ENCODE results near the gene ADARB2. TPM values are rescaled to one million over a fixed set of nuclear protein-coding genes. Genes with fewer than 3 reads are reported as not detected.
"Not testable (repeated sequence)": the region's sequence is repeated elsewhere in the genome, so short reads cannot be mapped to it uniquely, and the experiment has no call there.

Gene ADARB2
- polyA plus RNA-seq, 1 of the 3 experiments (the other 2 are of a cell fraction): not detected

GRCh38 chr10:1343176-1343575 lies 394.1 kb downstream of the ADARB2 start (continued):
- TF ChIP-seq, protein P1, sequence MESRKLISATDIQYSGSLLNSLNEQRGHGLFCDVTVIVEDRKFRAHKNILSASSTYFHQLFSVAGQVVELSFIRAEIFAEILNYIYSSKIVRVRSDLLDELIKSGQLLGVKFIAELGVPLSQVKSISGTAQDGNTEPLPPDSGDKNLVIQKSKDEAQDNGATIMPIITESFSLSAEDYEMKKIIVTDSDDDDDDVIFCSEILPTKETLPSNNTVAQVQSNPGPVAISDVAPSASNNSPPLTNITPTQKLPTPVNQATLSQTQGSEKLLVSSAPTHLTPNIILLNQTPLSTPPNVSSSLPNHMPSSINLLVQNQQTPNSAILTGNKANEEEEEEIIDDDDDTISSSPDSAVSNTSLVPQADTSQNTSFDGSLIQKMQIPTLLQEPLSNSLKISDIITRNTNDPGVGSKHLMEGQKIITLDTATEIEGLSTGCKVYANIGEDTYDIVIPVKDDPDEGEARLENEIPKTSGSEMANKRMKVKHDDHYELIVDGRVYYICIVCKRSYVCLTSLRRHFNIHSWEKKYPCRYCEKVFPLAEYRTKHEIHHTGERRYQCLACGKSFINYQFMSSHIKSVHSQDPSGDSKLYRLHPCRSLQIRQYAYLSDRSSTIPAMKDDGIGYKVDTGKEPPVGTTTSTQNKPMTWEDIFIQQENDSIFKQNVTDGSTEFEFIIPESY (IDR thresholded peaks at IDR 0.05; ENCODE audit: borderline replicate concordance, low read depth): no peak
- TF ChIP-seq GABPA (IDR thresholded peaks at IDR 0.05; ENCODE audit: low read depth) (no peak), MXI1 (IDR thresholded peaks at IDR 0.05; ENCODE audit: low read depth, low read length) (no peak), FOXJ3 (CRISPR knock-in tag; IDR thresholded peaks at IDR 0.05) (no peak), CHD2 (IDR thresholded peaks at IDR 0.05; ENCODE audit: low read length, partially characterized antibody) (no peak), SIN3A (IDR thresholded peaks at IDR 0.05; ENCODE audit: borderline replicate concordance, low read depth, low read length) (no peak)

DNA sequence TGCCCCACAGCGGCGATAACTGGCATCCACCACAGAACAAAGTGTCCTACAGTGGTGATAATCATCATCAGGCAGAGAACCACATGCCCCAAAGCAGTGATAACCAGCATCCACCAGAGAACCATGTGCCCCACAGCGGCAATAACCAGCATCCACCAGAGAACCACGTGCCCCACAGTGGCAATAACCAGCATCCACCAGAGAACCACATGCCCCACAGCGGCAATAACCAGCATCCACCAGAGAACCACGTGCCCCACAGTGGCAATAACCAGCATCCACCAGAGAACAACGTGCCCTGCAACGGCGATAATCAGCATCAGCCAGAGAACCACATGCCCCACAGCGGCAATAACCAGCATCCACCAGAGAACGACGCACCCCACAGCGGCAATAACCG lies 396.3 kb downstream of the ADARB2 start:
- H3K27ac ChIP-seq (ENCODE audit: low read depth in 2 of 2, low read length in 1 of 2); H3K36me3 ChIP-seq (replicated peaks in 1 of 2; ENCODE audit: control insufficient read depth in 1 of 2, insufficient read depth in 2 of 2, low read length in 1 of 2); H3K9me3 ChIP-seq; H3K9ac ChIP-seq; H3K79me2 ChIP-seq (ENCODE audit: insufficient read depth); H4K20me1 ChIP-seq (ENCODE audit: insufficient read depth); POLR2A ChIA-PET; H3K27me3 ChIP-seq (ENCODE audit: insufficient read depth); H3K4me2 ChIP-seq; H3K4me3 ChIP-seq (ENCODE audit: low read depth in 2 of 2, low read length in 1 of 2); CTCF ChIA-PET; H3K9me2 ChIP-seq; H3K4me1 ChIP-seq (ENCODE audit: control insufficient read depth in 1 of 2, insufficient read depth in 2 of 2, low read depth in 1 of 2, low read length in 1 of 2); H3F3A ChIP-seq (replicated peaks; ENCODE audit: insufficient read depth); H2AFZ ChIP-seq (ENCODE audit: low read depth); DNase-seq: not testable (repeated sequence)
- 88% methylated on average over 10 of the region's 14 CpGs for WGBS (ENCODE audit: low lambda C conversion rate)

DNA sequence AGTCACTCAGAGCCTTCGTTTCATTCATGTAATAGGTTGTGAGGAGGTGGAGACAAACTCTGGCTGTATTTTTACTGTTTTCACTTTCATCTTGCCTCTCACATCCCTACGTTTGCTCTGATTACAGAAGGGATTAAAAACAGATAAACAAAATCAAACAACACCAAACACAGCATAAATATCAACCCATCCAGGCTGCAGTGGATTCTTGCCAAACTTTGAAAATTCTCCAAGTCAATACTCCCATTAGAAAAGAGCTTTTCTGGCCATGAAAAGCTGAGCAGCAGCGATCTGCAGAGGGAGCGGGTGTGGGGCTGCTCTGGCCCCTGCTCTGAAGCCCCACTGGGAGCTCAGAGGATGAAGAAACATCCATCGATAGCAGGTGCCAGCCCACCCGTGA lies 397.9 kb downstream of the ADARB2 start:
- H3K9me3 ChIP-seq: no peaks in the 10 kb centered on the region
- no peaks in the 10 kb centered on the region for H3K36me3 ChIP-seq (replicated peaks in 1 of 2; ENCODE audit: control insufficient read depth in 1 of 2, insufficient read depth in 2 of 2, low read length in 1 of 2)
- H3K4me1 ChIP-seq (ENCODE audit: control insufficient read depth in 1 of 2, insufficient read depth in 2 of 2, low read depth in 1 of 2, low read length in 1 of 2): peaks cover 0 to 6% of the 10 kb centered on the region in 2 experiments; a peak in 1 of 4 replicates
- H3K27ac ChIP-seq (ENCODE audit: low read depth in 2 of 2, low read length in 1 of 2): no peak overlapping the region
- no peak overlapping the region for H3K4me2 ChIP-seq
- 40% methylated on average over 6 of the region's 6 CpGs for WGBS (ENCODE audit: low lambda C conversion rate)
- H3F3A ChIP-seq (replicated peaks; ENCODE audit: insufficient read depth): no peaks in the 10 kb centered on the region
- no peak for DNase-seq
- H3K27me3 ChIP-seq (ENCODE audit: insufficient read depth): no peaks in the 10 kb centered on the region
- no peaks in the 10 kb centered on the region for H4K20me1 ChIP-seq (ENCODE audit: insufficient read depth)
- H3K4me3 ChIP-seq (ENCODE audit: low read depth in 2 of 2, low read length in 1 of 2): no peak overlapping the region
- no peaks in the 10 kb centered on the region for H3K9me2 ChIP-seq
- no peak overlapping the region for H2AFZ ChIP-seq (ENCODE audit: low read depth)
- no peaks in the 10 kb centered on the region for H3K79me2 ChIP-seq (ENCODE audit: insufficient read depth)
- ChIA-PET CTCF (no interaction called here), POLR2A (interaction anchor here (0.5 kb wide), 1 partner anchor 43 kb away, joined by 3 read pairs; no protein-coding TSS in a partner anchor)
- no peak overlapping the region for H3K9ac ChIP-seq
- TF ChIP-seq, protein P2, sequence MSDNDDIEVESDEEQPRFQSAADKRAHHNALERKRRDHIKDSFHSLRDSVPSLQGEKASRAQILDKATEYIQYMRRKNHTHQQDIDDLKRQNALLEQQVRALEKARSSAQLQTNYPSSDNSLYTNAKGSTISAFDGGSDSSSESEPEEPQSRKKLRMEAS (IDR thresholded peaks at IDR 0.05; ENCODE audit: low read depth): no peak
- no peak for TF ChIP-seq FOSL2 (IDR thresholded peaks at IDR 0.05; ENCODE audit: borderline replicate concordance, low read depth)
